Esophagus squamous epithelium (tissue), 4 donors: ENCODE data around the gene DDX59.

Experiments
- POLR2A ChIP-seq, 4 donors: fragments of 450-650 bp; IDR thresholded peaks; one replicate each; pipeline ENCODE4 v1.6.1; 2017; ENCODE audit warnings: antibody characterized with exemption in 4 of 4, mild to moderate bottlenecking in 4 of 4, moderate library complexity in 3 of 4
- TF ChIP-seq, protein P1 (sequence below), 6 experiments: fragments of 450-650 bp in 4 of 6; fragments of 200-600 bp in 2 of 6; sonication (generic) in 2 of 6; IDR thresholded peaks; one replicate each; pipeline ENCODE4 v1.5.1; 2016 to 2019; ENCODE audit warnings: antibody characterized with exemption in 6 of 6, mild to moderate bottlenecking in 4 of 6, moderate library complexity in 4 of 6

DNA sequence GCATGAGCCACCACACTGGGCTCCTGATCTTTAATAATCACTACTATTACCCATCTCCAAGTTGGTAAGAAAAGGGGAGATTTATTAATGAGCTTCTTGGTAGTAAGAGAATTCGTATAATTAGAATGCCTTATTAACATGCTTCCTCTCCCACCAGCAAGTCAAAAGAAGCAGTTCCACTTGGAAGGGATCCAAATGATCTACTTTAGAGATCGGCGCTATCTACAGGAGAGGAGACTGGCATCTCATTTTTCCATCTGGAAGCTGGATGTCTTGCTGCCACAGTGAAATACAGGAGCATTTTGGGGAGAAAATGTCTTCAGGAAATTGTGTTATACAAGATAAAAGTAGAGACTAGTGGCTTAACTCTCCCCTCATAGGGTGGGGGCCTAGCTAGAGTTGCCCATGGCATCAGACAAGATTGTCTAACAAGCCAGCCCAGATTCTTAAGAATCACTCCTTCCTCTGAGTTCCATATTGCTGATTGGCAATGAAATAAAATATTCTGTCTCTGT is 35.3 kb upstream of the DDX59 start:
- TF ChIP-seq, protein P1, sequence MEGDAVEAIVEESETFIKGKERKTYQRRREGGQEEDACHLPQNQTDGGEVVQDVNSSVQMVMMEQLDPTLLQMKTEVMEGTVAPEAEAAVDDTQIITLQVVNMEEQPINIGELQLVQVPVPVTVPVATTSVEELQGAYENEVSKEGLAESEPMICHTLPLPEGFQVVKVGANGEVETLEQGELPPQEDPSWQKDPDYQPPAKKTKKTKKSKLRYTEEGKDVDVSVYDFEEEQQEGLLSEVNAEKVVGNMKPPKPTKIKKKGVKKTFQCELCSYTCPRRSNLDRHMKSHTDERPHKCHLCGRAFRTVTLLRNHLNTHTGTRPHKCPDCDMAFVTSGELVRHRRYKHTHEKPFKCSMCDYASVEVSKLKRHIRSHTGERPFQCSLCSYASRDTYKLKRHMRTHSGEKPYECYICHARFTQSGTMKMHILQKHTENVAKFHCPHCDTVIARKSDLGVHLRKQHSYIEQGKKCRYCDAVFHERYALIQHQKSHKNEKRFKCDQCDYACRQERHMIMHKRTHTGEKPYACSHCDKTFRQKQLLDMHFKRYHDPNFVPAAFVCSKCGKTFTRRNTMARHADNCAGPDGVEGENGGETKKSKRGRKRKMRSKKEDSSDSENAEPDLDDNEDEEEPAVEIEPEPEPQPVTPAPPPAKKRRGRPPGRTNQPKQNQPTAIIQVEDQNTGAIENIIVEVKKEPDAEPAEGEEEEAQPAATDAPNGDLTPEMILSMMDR (IDR thresholded peaks at IDR 0.05) = no peak
- TF ChIP-seq POLR2A (IDR thresholded peaks at IDR 0.05) = no peak
